ENCODE measurements around the gene FILIP1L. TPM values are rescaled to one million over a fixed set of nuclear protein-coding genes. Genes with fewer than 3 reads are reported as not detected.

Gene FILIP1L
- total and polyA plus RNA-seq, 2 of the 8 experiments (the other 6 are each of a cell fraction or from before 2014, with no cell fraction given) = 0.06 to 0.09 TPM

DNA sequence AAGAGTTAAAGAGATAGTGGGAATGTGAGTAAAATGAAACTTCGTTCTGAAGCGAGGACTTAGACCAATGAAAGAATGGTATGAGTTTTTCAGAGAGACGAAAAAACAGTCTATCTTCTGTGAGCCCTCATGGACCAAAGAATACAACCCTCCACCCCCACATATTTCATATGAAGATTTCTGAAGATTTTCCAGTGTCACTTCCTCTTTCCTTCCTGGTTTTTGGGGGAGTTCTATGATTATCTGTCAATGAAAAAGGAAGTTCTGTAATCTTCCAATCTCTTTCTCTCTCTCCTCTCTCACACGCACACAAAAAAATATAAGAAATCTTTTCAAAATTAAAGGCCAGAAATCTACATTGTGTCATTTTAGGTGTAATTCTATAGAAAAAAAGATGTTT lies 269.0 kb downstream of the FILIP1L start (continued):
- no peak for TF ChIP-seq NANOG (IDR thresholded peaks at IDR 0.05; ENCODE audit: insufficient read depth, low read depth, low read length, poor library complexity, severe bottlenecking)

All from H1 (cell line).